Esophagus squamous epithelium (tissue), 4 donors: ENCODE data around the gene NELL1.

Experiments
- CTCF ChIP-seq, 6 experiments: fragments of 450-650 bp in 4 of 6; fragments of 200-600 bp in 2 of 6; sonication (generic) in 2 of 6; IDR thresholded peaks; one replicate each; pipeline ENCODE4 v1.5.1; 2016 to 2019; ENCODE audit warnings: antibody characterized with exemption in 6 of 6, mild to moderate bottlenecking in 4 of 6, moderate library complexity in 4 of 6
- POLR2A ChIP-seq, 4 donors: fragments of 450-650 bp; IDR thresholded peaks; one replicate each; pipeline ENCODE4 v1.6.1; 2017; ENCODE audit warnings: antibody characterized with exemption in 4 of 4, mild to moderate bottlenecking in 4 of 4, moderate library complexity in 3 of 4

GRCh38 chr11:20912065-20912821 lies 242.9 kb downstream of the NELL1 start:
- no peak for TF ChIP-seq CTCF (IDR thresholded peaks at IDR 0.05)
- no peak for TF ChIP-seq POLR2A (IDR thresholded peaks at IDR 0.05)
